IMR-90 (cell line): ENCODE results near the gene CKAP4. TPM values are rescaled to one million over a fixed set of nuclear protein-coding genes. Genes with fewer than 3 reads are reported as not detected.
A peak's percentile ranks its signal among the peaks of the same experiment; 100 is the strongest.

Experiments
- ATAC-seq: fragments of 200-7000 bp; cut with Tn5 transposase; 2 replicates; pipeline ENCODE4 v1.9.1; 2020; ENCODE audit warnings: low read depth, mild to moderate bottlenecking, moderate library complexity
- BruUV-seq: library from RNA; stranded (reverse); fragments of 400-500 nt; replicated peaks from 2 replicates; lab custom pipeline; 2021; lab: Mats Ljungman, UMichigan
- CTCF ChIA-PET: fragments of 300-600 bp; formaldehyde crosslinking; extraction: SDS; loops from one replicate; lab custom pipeline; 2021; ENCODE audit warnings: antibody characterized with exemption; lab: Yijun Ruan, JAX
- POLR2A ChIA-PET: fragments of 300-600 bp; sonication (Branson Sonifier 250); formaldehyde crosslinking; loops from one replicate; lab custom pipeline; 2022; ENCODE audit warnings: antibody characterized with exemption; ENCODE audit not compliant: unreplicated experiment; lab: Charles Lee
- DNase-seq: peaks from one replicate; pipeline ENCODE4 v3.0.0; 2013
- H2AFZ ChIP-seq: replicated peaks from 2 replicates; pipeline ENCODE3; 2013; ENCODE audit warnings: low read length, mild to moderate bottlenecking; ENCODE audit not compliant: poor library complexity
- H2AK5ac ChIP-seq: 2 replicates; pipeline ENCODE4 v1.6.1; 2013; ENCODE audit warnings: low read depth, low read length, inconsistent platforms
- H2AK9ac ChIP-seq: replicated peaks from 2 replicates; pipeline ENCODE3; 2013; ENCODE audit warnings: mild to moderate bottlenecking, low read depth, low read length, moderate library complexity; ENCODE audit not compliant: poor library complexity
- H2BK120ac ChIP-seq: 2 replicates; pipeline ENCODE4 v1.6.1; 2013; ENCODE audit warnings: low read depth, low read length, inconsistent platforms
- H2BK15ac ChIP-seq: 3 replicates; pipeline ENCODE4 v1.6.1; 2013; ENCODE audit warnings: low read depth, low read length, inconsistent platforms
- H2BK20ac ChIP-seq: 2 replicates; pipeline ENCODE4 v1.6.1; 2013; ENCODE audit warnings: low read depth, mild to moderate bottlenecking, inconsistent platforms, low read length, moderate library complexity
- H2BK5ac ChIP-seq: 2 replicates; pipeline ENCODE4 v1.6.1; 2013; ENCODE audit warnings: mild to moderate bottlenecking, low read depth, low read length, inconsistent platforms; ENCODE audit not compliant: poor library complexity, severe bottlenecking
- H3K14ac ChIP-seq: replicated peaks from 2 replicates; pipeline ENCODE4 v1.6.1; 2013; ENCODE audit warnings: low read depth, low read length, inconsistent platforms
- H3K18ac ChIP-seq: 2 replicates; pipeline ENCODE4 v1.6.1; 2013; ENCODE audit warnings: low read depth, low read length, control low read depth
- H3K23ac ChIP-seq: 2 replicates; pipeline ENCODE4 v1.6.1; 2013; ENCODE audit warnings: low read depth, low read length, inconsistent platforms
- H3K27ac ChIP-seq: 2 replicates; pipeline ENCODE4 v1.5.1; 2013; ENCODE audit warnings: mild to moderate bottlenecking, control low read depth, low read length; ENCODE audit not compliant: insufficient read depth
- H3K27me3 ChIP-seq: 2 replicates; pipeline ENCODE4 v1.6.1; 2013; ENCODE audit warnings: low read length; ENCODE audit not compliant: control insufficient read depth, insufficient read depth
- H3K36me3 ChIP-seq: 2 replicates; pipeline ENCODE4 v1.6.1; 2013; ENCODE audit warnings: low read length, mixed read lengths; ENCODE audit not compliant: control insufficient read depth, insufficient read depth
- H3K4ac ChIP-seq: 2 replicates; pipeline ENCODE4 v1.6.1; 2013; ENCODE audit warnings: low read depth, low read length, inconsistent platforms
- H3K4me1 ChIP-seq: 2 replicates; pipeline ENCODE4 v1.6.1; 2013; ENCODE audit warnings: low read length, mixed read lengths; ENCODE audit not compliant: control insufficient read depth, insufficient read depth
- H3K4me2 ChIP-seq: 2 replicates; pipeline ENCODE4 v1.6.1; 2013; ENCODE audit warnings: low read depth, mild to moderate bottlenecking, control low read depth, low read length, moderate library complexity
- H3K4me3 ChIP-seq: 2 replicates; pipeline ENCODE4 v1.5.1; 2013; ENCODE audit warnings: low read depth, mild to moderate bottlenecking, control low read depth, low read length, moderate library complexity; ENCODE audit not compliant: insufficient read depth
- H3K56ac ChIP-seq: 2 replicates; pipeline ENCODE4 v1.6.1; 2013; ENCODE audit warnings: low read length, inconsistent platforms; ENCODE audit not compliant: insufficient read depth; ENCODE audit errors: extremely low read depth
- H3K79me1 ChIP-seq, 2 experiments: 2 replicates each; pipeline ENCODE4 v1.6.1; 2013; ENCODE audit warnings: low read length in 2 of 2, inconsistent platforms in 1 of 2, low read depth in 1 of 2
- H3K9ac ChIP-seq: 2 replicates; pipeline ENCODE4 v1.6.1; 2013; ENCODE audit warnings: low read depth, low read length, control low read depth
- H3K9me1 ChIP-seq: 2 replicates; pipeline ENCODE4 v1.6.1; 2013; ENCODE audit warnings: low read length, inconsistent platforms; ENCODE audit not compliant: insufficient read depth
- H3K9me3 ChIP-seq: 2 replicates; pipeline ENCODE4 v1.6.1; 2013; ENCODE audit warnings: low read length; ENCODE audit not compliant: control insufficient read depth, insufficient read depth
- H4K20me1 ChIP-seq: 2 replicates; pipeline ENCODE4 v1.6.1; 2013; ENCODE audit warnings: low read length, inconsistent platforms; ENCODE audit not compliant: insufficient read depth
- H4K5ac ChIP-seq: 2 replicates; pipeline ENCODE4 v1.6.1; 2013; ENCODE audit warnings: mild to moderate bottlenecking, low read depth, low read length, control low read depth
- H4K8ac ChIP-seq, 2 experiments: 2 replicates each; pipeline ENCODE4 v1.6.1; 2013; ENCODE audit warnings: low read depth in 2 of 2, low read length in 2 of 2, control low read depth in 1 of 2, inconsistent platforms in 1 of 2
- H4K91ac ChIP-seq: 2 replicates; pipeline ENCODE4 v1.6.1; 2013; ENCODE audit warnings: low read depth, low read length, inconsistent platforms; ENCODE audit not compliant: insufficient read depth
- BHLHE40 ChIP-seq: fragments of 150-350 bp; IDR thresholded peaks from 2 replicates; pipeline ENCODE4 v1.6.1; 2016; ENCODE audit warnings: mild to moderate bottlenecking, low read depth, low read length
- CEBPB ChIP-seq: IDR thresholded peaks from 2 replicates; pipeline ENCODE4 v1.6.1; 2012; ENCODE audit warnings: low read depth, low read length, improper control_type of control experiment
- CHD1 ChIP-seq: IDR thresholded peaks from 2 replicates; pipeline ENCODE4 v1.6.1; 2012; ENCODE audit warnings: low read depth, low read length, improper control_type of control experiment
- ELK1 ChIP-seq: fragments of 150-350 bp; IDR thresholded peaks from 2 replicates; pipeline ENCODE4 v1.6.1; 2016; ENCODE audit warnings: low read depth, mild to moderate bottlenecking, low read length, moderate library complexity, borderline replicate concordance
- FOS ChIP-seq: fragments of 150-350 bp; IDR thresholded peaks from 2 replicates; pipeline ENCODE4 v1.6.1; 2016; ENCODE audit warnings: low read depth, low read length
- MAFK ChIP-seq: IDR thresholded peaks from 2 replicates; pipeline ENCODE4 v1.6.1; 2012; ENCODE audit warnings: low read depth, low read length, improper control_type of control experiment
- MAZ ChIP-seq: IDR thresholded peaks from 2 replicates; pipeline ENCODE4 v1.6.1; 2012; ENCODE audit warnings: low read depth, mild to moderate bottlenecking, low read length, improper control_type of control experiment, moderate library complexity, borderline replicate concordance
- MXI1 ChIP-seq: IDR thresholded peaks from 2 replicates; pipeline ENCODE4 v1.6.1; 2012; ENCODE audit warnings: low read depth, mild to moderate bottlenecking, low read length, moderate library complexity, borderline replicate concordance
- NFE2L2 ChIP-seq: fragments of 150-350 bp; IDR thresholded peaks from 2 replicates; pipeline ENCODE4 v1.6.1; 2016; ENCODE audit warnings: low read depth, mild to moderate bottlenecking, low read length
- POLR2A ChIP-seq: IDR thresholded peaks from 2 replicates; pipeline ENCODE4 v1.6.1; 2012; ENCODE audit warnings: mild to moderate bottlenecking, low read depth, low read length
- RAD21 ChIP-seq: IDR thresholded peaks from 2 replicates; pipeline ENCODE4 v1.6.1; 2012; ENCODE audit warnings: low read length, improper control_type of control experiment
- RCOR1 ChIP-seq: IDR thresholded peaks from 2 replicates; pipeline ENCODE4 v1.6.1; 2012; ENCODE audit warnings: mild to moderate bottlenecking, low read length, improper control_type of control experiment; ENCODE audit not compliant: insufficient replicate concordance
- RFX5 ChIP-seq: IDR thresholded peaks from 2 replicates; pipeline ENCODE4 v1.8.0; 2012; ENCODE audit warnings: low read depth, mild to moderate bottlenecking, low read length, moderate library complexity
- SMC3 ChIP-seq: fragments of 150-350 bp; IDR thresholded peaks from 2 replicates; pipeline ENCODE4 v1.6.1; 2016; ENCODE audit warnings: low read depth, mild to moderate bottlenecking, antibody characterized with exemption, low read length, moderate library complexity
- dilution Hi-C: fragments of 300-500 bp; cut with HindIII; formaldehyde crosslinking; loops from one replicate; pipeline ENCODE4 v1.14.3; 2018; ENCODE audit warnings: low sequenced_read_pairs; ENCODE audit not compliant: unreplicated experiment
- in situ Hi-C: fragments of 300-500 bp; cut with MboI; formaldehyde crosslinking; loops from 3 replicates; pipeline ENCODE4 v1.14.3; 2019; ENCODE audit warnings: low sequenced_read_pairs, inconsistent platforms, mixed read lengths
- intact Hi-C: fragments of 100-400 bp; cut with micrococcal nuclease; formaldehyde crosslinking; loops from 2 replicates; pipeline ENCODE4 v1.10.0; 2022
- polyA plus RNA-seq, 3 experiments: library from polyadenylated mRNA; depleted of rRNA; stranded (reverse); fragments of >200 nt; gene quantifications; 2 replicates each; pipeline ENCODE4 v1.2.3, GENCODE V29; 2012; ENCODE audit warnings: low replicate concordance in 1 of 3
- total RNA-seq: library from RNA; depleted of rRNA; stranded (reverse); fragments of >200 nt; gene quantifications from 2 replicates; pipeline ENCODE4 v1.2.3, GENCODE V29; 2012
- TF ChIP-seq, protein P1 (sequence below): fragments of 150-350 bp; IDR thresholded peaks from 2 replicates; pipeline ENCODE4 v1.6.1; 2017; ENCODE audit warnings: mild to moderate bottlenecking, antibody characterized with exemption, low read length, low read depth
- TF ChIP-seq, protein P2 (sequence below): conservative IDR thresholded peaks from 2 replicates; pipeline ENCODE4 v1.5.1; 2012; ENCODE audit warnings: mild to moderate bottlenecking, low read depth, low read length, improper control_type of control experiment

Gene CKAP4
- total and polyA plus RNA-seq, 2 of the 4 experiments (the other 2 are of a cell fraction): 94.5 to 297 TPM

- TF ChIP-seq MAZ (no peak), BHLHE40 (no peak), MAFK (no peak), CEBPB (no peak), FOS (no peak), RFX5 (no peak), CHD1 (no peak), NFE2L2 (no peak), RAD21 (no peak), RCOR1 (no peak), SMC3 (no peak), POLR2A (no peak), ELK1 (no peak), MXI1 (no peak)
- TF ChIP-seq, protein P1, sequence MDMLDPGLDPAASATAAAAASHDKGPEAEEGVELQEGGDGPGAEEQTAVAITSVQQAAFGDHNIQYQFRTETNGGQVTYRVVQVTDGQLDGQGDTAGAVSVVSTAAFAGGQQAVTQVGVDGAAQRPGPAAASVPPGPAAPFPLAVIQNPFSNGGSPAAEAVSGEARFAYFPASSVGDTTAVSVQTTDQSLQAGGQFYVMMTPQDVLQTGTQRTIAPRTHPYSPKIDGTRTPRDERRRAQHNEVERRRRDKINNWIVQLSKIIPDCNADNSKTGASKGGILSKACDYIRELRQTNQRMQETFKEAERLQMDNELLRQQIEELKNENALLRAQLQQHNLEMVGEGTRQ: no peak
- TF ChIP-seq, protein P2, sequence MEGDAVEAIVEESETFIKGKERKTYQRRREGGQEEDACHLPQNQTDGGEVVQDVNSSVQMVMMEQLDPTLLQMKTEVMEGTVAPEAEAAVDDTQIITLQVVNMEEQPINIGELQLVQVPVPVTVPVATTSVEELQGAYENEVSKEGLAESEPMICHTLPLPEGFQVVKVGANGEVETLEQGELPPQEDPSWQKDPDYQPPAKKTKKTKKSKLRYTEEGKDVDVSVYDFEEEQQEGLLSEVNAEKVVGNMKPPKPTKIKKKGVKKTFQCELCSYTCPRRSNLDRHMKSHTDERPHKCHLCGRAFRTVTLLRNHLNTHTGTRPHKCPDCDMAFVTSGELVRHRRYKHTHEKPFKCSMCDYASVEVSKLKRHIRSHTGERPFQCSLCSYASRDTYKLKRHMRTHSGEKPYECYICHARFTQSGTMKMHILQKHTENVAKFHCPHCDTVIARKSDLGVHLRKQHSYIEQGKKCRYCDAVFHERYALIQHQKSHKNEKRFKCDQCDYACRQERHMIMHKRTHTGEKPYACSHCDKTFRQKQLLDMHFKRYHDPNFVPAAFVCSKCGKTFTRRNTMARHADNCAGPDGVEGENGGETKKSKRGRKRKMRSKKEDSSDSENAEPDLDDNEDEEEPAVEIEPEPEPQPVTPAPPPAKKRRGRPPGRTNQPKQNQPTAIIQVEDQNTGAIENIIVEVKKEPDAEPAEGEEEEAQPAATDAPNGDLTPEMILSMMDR: no peak
- dilution Hi-C loops (no loop called here), in situ Hi-C loops (no loop called here), intact Hi-C loops (no loop called here)
- Histone ChIP-seq H2AFZ (no peak overlapping the region), H3K4me1 (peaks cover 3% of the 10 kb centered on the region), H4K91ac (no peak overlapping the region), H4K5ac (no peak overlapping the region), H2BK5ac (peak overlapping the region; percentile 57), H4K8ac (no peak overlapping the region), H3K4me2 (no peak overlapping the region), H4K20me1 (no peaks in the 10 kb centered on the region), H3K79me1 (no peaks in the 10 kb centered on the region), H3K9me3 (no peaks in the 10 kb centered on the region), H3K4ac (no peak overlapping the region), H3K14ac (no peak overlapping the region), H3K9me1 (0 out of 2 replicates have a peak, but pooled peaks cover 8% of the 10 kb centered on the region), H3K18ac (no peak overlapping the region), H2AK5ac (no peak overlapping the region), H3K56ac (no peak overlapping the region), H3K27me3 (no peaks in the 10 kb centered on the region), H3K9ac (no peak overlapping the region), H2AK9ac (no peak overlapping the region), H3K27ac (no peak overlapping the region), H3K36me3 (no peaks in the 10 kb centered on the region), H2BK20ac (no peak overlapping the region), H3K4me3 (no peak overlapping the region), H2BK15ac (no peak overlapping the region), H3K23ac (no peak overlapping the region), H2BK120ac (no peak overlapping the region)
- POLR2A ChIA-PET: no interaction called here
- CTCF ChIA-PET: no interaction called here
- DNase-seq: no peak
- no TSS peak for BruUV-seq
- ATAC-seq: no peak
Measured at GRCh38 chr12:106256524-106256923, 8.7 kb upstream of the CKAP4 start.
